HEK293 (cell line): ENCODE data around the gene BIRC7.
A peak's percentile ranks its signal among the peaks of the same experiment; 100 is the strongest.

Experiments
- CTCF ChIA-PET: fragments of 350-600 bp; formaldehyde crosslinking; extraction: SDS; loops from one replicate; lab custom pipeline; 2021; ENCODE audit warnings: antibody characterized with exemption; lab: Yijun Ruan, JAX
- POLR2A ChIA-PET: fragments of 300-600 bp; formaldehyde crosslinking; extraction: SDS; loops from one replicate; lab custom pipeline; 2020; ENCODE audit warnings: antibody characterized with exemption, inconsistent platforms; lab: Yijun Ruan, JAX
- H3K27ac ChIP-seq: fragments of 200-500 bp; sonication (Bioruptor generic); 2 replicates; pipeline ENCODE4 v1.5.1; 2014; ENCODE audit warnings: low read depth, low read length, control low read depth, inconsistent platforms; ENCODE audit errors: extremely low read depth
- H3K36me3 ChIP-seq, 2 experiments: fragments of 200-500 bp in 1 of 2; sonication (Bioruptor generic) in 1 of 2; 1 replicate in 1 of 2; 2 replicates in 1 of 2; pipeline ENCODE4 v1.5.1; 2014 to 2017; ENCODE audit warnings: inconsistent platforms in 2 of 2, low read length in 2 of 2; ENCODE audit not compliant: control insufficient read depth in 2 of 2, insufficient read depth in 1 of 2
- H3K4me1 ChIP-seq: fragments of 200-500 bp; sonication (Bioruptor generic); 2 replicates; pipeline ENCODE4 v1.5.1; 2014; ENCODE audit warnings: mild to moderate bottlenecking, low read length, inconsistent platforms; ENCODE audit not compliant: control insufficient read depth, insufficient read depth
- H3K4me3 ChIP-seq: 2 replicates; pipeline ENCODE4 v1.5.1; 2011; ENCODE audit warnings: low read depth, mild to moderate bottlenecking, control low read depth, low read length, moderate library complexity
- H3K9me3 ChIP-seq: fragments of 200-500 bp; sonication (Bioruptor generic); 2 replicates; pipeline ENCODE4 v1.5.1; 2014; ENCODE audit warnings: low read depth, low read length, inconsistent platforms; ENCODE audit not compliant: control insufficient read depth, insufficient read depth
- EGR2 ChIP-seq: fragments of 450-650 bp; formaldehyde crosslinking; IDR thresholded peaks from 2 replicates; pipeline ENCODE4 v1.5.1; 2016; ENCODE audit warnings: low read depth, missing biosample characterization, missing genetic modification characterization
- FEZF1 ChIP-seq: fragments of 450-650 bp; formaldehyde crosslinking; IDR thresholded peaks from 2 replicates; pipeline ENCODE4 v1.5.1; 2016; ENCODE audit warnings: missing biosample characterization, missing genetic modification characterization
- KLF10 ChIP-seq: fragments of 450-650 bp; IDR thresholded peaks from 2 replicates; pipeline ENCODE4 v1.5.1; 2018; ENCODE audit warnings: missing biosample characterization, mild to moderate bottlenecking, missing genetic modification characterization
- MYNN ChIP-seq: fragments of 450-650 bp; formaldehyde crosslinking; IDR thresholded peaks from 2 replicates; pipeline ENCODE4 v1.5.1; 2016; ENCODE audit warnings: missing biosample characterization, missing genetic modification characterization, borderline replicate concordance
- SP3 ChIP-seq: fragments of 450-650 bp; formaldehyde crosslinking; IDR thresholded peaks from 2 replicates; pipeline ENCODE4 v1.5.1; 2016; ENCODE audit warnings: missing biosample characterization, missing genetic modification characterization
- ZBTB11 ChIP-seq: fragments of 450-650 bp; formaldehyde crosslinking; conservative IDR thresholded peaks from 2 replicates; pipeline ENCODE4 v1.5.1; 2016; ENCODE audit warnings: low read depth, missing biosample characterization, missing genetic modification characterization
- ZFP69B ChIP-seq: fragments of 450-650 bp; formaldehyde crosslinking; IDR thresholded peaks from 2 replicates; pipeline ENCODE4 v1.5.1; 2016; ENCODE audit warnings: missing biosample characterization, missing genetic modification characterization
- ZIC2 ChIP-seq: fragments of 450-650 bp; formaldehyde crosslinking; IDR thresholded peaks from 2 replicates; pipeline ENCODE4 v1.5.1; 2016; ENCODE audit warnings: missing biosample characterization, missing genetic modification characterization
- ZNF10 ChIP-seq: fragments of 450-650 bp; formaldehyde crosslinking; IDR thresholded peaks from 2 replicates; pipeline ENCODE4 v1.5.1; 2017; ENCODE audit warnings: missing biosample characterization, missing genetic modification characterization
- ZNF16 ChIP-seq: fragments of 450-650 bp; formaldehyde crosslinking; IDR thresholded peaks from 2 replicates; pipeline ENCODE4 v1.5.1; 2016; ENCODE audit warnings: low read depth, missing biosample characterization, missing genetic modification characterization
- ZNF214 ChIP-seq: fragments of 450-650 bp; formaldehyde crosslinking; IDR thresholded peaks from 2 replicates; pipeline ENCODE4 v1.5.1; 2017; ENCODE audit warnings: missing biosample characterization, mild to moderate bottlenecking, missing genetic modification characterization, borderline replicate concordance
- ZNF23 ChIP-seq: fragments of 450-650 bp; formaldehyde crosslinking; IDR thresholded peaks from 2 replicates; pipeline ENCODE4 v1.5.1; 2016; ENCODE audit warnings: missing biosample characterization, missing genetic modification characterization, borderline replicate concordance
- ZNF366 ChIP-seq: fragments of 450-650 bp; formaldehyde crosslinking; conservative IDR thresholded peaks from 2 replicates; pipeline ENCODE4 v1.5.1; 2016; ENCODE audit warnings: missing biosample characterization, missing genetic modification characterization
- ZNF37A ChIP-seq: fragments of 450-650 bp; IDR thresholded peaks from 2 replicates; pipeline ENCODE4 v1.5.1; 2018; ENCODE audit warnings: missing biosample characterization, missing genetic modification characterization
- ZNF433 ChIP-seq: fragments of 450-650 bp; formaldehyde crosslinking; IDR thresholded peaks from 2 replicates; pipeline ENCODE4 v1.5.1; 2016; ENCODE audit warnings: missing biosample characterization, missing genetic modification characterization, low read depth
- ZNF692 ChIP-seq: fragments of 450-650 bp; formaldehyde crosslinking; IDR thresholded peaks from 2 replicates; pipeline ENCODE4 v1.5.1; 2016; ENCODE audit warnings: missing biosample characterization, missing genetic modification characterization

The BIRC7 gene

GRCh38 chr20:63205896-63206295 is 29.8 kb upstream of the BIRC7 start:
- ChIA-PET CTCF (interaction anchor here (0.7 to 1.1 kb wide), 2 partner anchors 9 to 524 kb away, joined by 3 to 5 read pairs; no protein-coding TSS in a partner anchor), POLR2A (no interaction called here)
- no peaks in the 10 kb centered on the region for H3K4me1 ChIP-seq
- no peak overlapping the region for H3K4me3 ChIP-seq
- TF ChIP-seq ZNF433 (tag by site-specific recombination) (no peak), ZNF366 (tag by site-specific recombination) (no peak), MYNN (no peak), ZNF10 (tag by site-specific recombination) (no peak), ZNF23 (tag by site-specific recombination) (no peak), ZNF37A (tag by site-specific recombination) (no peak), ZNF214 (tag by site-specific recombination) (no peak), KLF10 (tag by site-specific recombination) (no peak)
- no peak overlapping the region for H3K27ac ChIP-seq
- peaks cover 5 to 97% of the 10 kb centered on the region in 2 experiments; a peak in 2 of 3 replicates for H3K36me3 ChIP-seq
- H3K9me3 ChIP-seq = no peaks in the 10 kb centered on the region

GRCh38 chr20:63206878-63207277 is 28.8 kb upstream of the BIRC7 start:
- peaks cover 8 to 97% of the 10 kb centered on the region in 2 experiments; a peak in 2 of 3 replicates for H3K36me3 ChIP-seq
- H3K4me3 ChIP-seq = no peak overlapping the region
- TF ChIP-seq SP3 (tag by site-specific recombination) (no peak), ZBTB11 (no peak), FEZF1 (tag by site-specific recombination) (peak; percentile 65), EGR2 (tag by site-specific recombination) (no peak)
- TF ChIP-seq, all 188 proteins: peak for 1
- POLR2A ChIA-PET = no interaction called here
- Histone ChIP-seq H3K27ac (no peak overlapping the region), H3K9me3 (no peaks in the 10 kb centered on the region), H3K4me1 (no peaks in the 10 kb centered on the region)
- CTCF ChIA-PET = interaction anchor here (0.8 to 1.4 kb wide), 3 partner anchors 8 to 23 kb away, joined by 3 to 10 read pairs (median 5); no protein-coding TSS in a partner anchor

GRCh38 chr20:63208346-63208909 is 27.3 kb upstream of the BIRC7 start:
- Histone ChIP-seq H3K4me3 (no peak overlapping the region), H3K27ac (no peak overlapping the region; the same call in 1 of the 2 replicates), H3K36me3 (peaks cover 9 to 97% of the 10 kb centered on the region in 2 experiments; a peak in 2 of 3 replicates), H3K4me1 (no peaks in the 10 kb centered on the region), H3K9me3 (no peaks in the 10 kb centered on the region)
- POLR2A ChIA-PET = no interaction called here
- CTCF ChIA-PET = interaction anchor here (0.7 to 1.0 kb wide), 2 partner anchors 15 to 26 kb away, joined by 3 to 10 read pairs; no protein-coding TSS in a partner anchor
- TF ChIP-seq ZNF16 (tag by site-specific recombination) (no peak), ZFP69B (0 out of 2 replicates have a peak, but pooled peaks have one; percentile 19), ZIC2 (tag by site-specific recombination) (peak; percentile 43; the same call in 1 of the 2 replicates), ZNF37A (tag by site-specific recombination) (no peak), ZNF692 (tag by site-specific recombination) (peak; percentile 58)
